HG02852 (cell line): ENCODE results near the gene PPOX.

ENCODE experiments used
- ATAC-seq: cut with Tn5 transposase; IDR thresholded peaks from one replicate; pipeline ENCODE4 v1.9.1; 2021; ENCODE audit warnings: mild to moderate bottlenecking, moderate library complexity; ENCODE audit not compliant: unreplicated experiment

Gene PPOX

GRCh38 chr1:161175771-161176453, 9.7 kb downstream of the PPOX start:
- no peak for ATAC-seq

GRCh38 chr1:161176468-161177111, 10.4 kb downstream of the PPOX start:
- no peak for ATAC-seq

- ATAC-seq, result peak; percentile 87
Observed at GRCh38 chr1:161177112-161177935, 11.1 kb downstream of the PPOX start, which contains the start of gene B4GALT3. Gene B4GALT3, minus strand, starts transcription at chr1:161177507. Its CDS starts 1,447 bp downstream, at chr1:161176060.

GRCh38 chr1:161177936-161178244, 11.7 kb downstream of the PPOX start:
- ATAC-seq, result no peak

GRCh38 chr1:161179698-161180097, 13.5 kb downstream of the PPOX start:
- ATAC-seq, result no peak

- ATAC-seq, result no peak
Observed at GRCh38 chr1:161180639-161181038, 14.4 kb downstream of the PPOX start.

- ATAC-seq, result no peak
Observed at GRCh38 chr1:161182214-161182613, 16.0 kb downstream of the PPOX start.

GRCh38 chr1:161185282-161185682, 19.1 kb downstream of the PPOX start:
- ATAC-seq, result peak; percentile 67

GRCh38 chr1:161185732-161186311, 19.6 kb downstream of the PPOX start:
- ATAC-seq, result peak; percentile 31

- ATAC-seq, result no peak
Observed at GRCh38 chr1:161187311-161187710, 21.1 kb downstream of the PPOX start.

GRCh38 chr1:161188381-161188780, 22.2 kb downstream of the PPOX start:
- no peak for ATAC-seq

- ATAC-seq, result no peak
Observed at GRCh38 chr1:161189036-161189435, 22.8 kb downstream of the PPOX start.

- ATAC-seq, result no peak
Observed at GRCh38 chr1:161190962-161191521, 24.8 kb downstream of the PPOX start.

- ATAC-seq, result no peak
Observed at GRCh38 chr1:161191971-161192370, 25.7 kb downstream of the PPOX start.

GRCh38 chr1:161192476-161193465, 26.5 kb downstream of the PPOX start:
- peak; percentile 69 for ATAC-seq

GRCh38 chr1:161193561-161194235, 27.5 kb downstream of the PPOX start:
- ATAC-seq, result no peak

- ATAC-seq, result no peak
Observed at GRCh38 chr1:161195171-161195570, 28.9 kb downstream of the PPOX start.

- ATAC-seq, result no peak
Observed at GRCh38 chr1:161196111-161196510, 29.9 kb downstream of the PPOX start.
